GM18526 (cell line): ENCODE data around the gene TEX22.

ENCODE experiments used
- POLR2A ChIP-seq: IDR thresholded peaks from 3 replicates; pipeline ENCODE4 v1.6.1; 2011; ENCODE audit not compliant: insufficient read length; ENCODE audit errors: extremely low read depth

TEX22 gene

GRCh38 chr14:105377555-105378182 lies 20.7 kb upstream of the TEX22 start:
- no peak for TF ChIP-seq POLR2A

DNA sequence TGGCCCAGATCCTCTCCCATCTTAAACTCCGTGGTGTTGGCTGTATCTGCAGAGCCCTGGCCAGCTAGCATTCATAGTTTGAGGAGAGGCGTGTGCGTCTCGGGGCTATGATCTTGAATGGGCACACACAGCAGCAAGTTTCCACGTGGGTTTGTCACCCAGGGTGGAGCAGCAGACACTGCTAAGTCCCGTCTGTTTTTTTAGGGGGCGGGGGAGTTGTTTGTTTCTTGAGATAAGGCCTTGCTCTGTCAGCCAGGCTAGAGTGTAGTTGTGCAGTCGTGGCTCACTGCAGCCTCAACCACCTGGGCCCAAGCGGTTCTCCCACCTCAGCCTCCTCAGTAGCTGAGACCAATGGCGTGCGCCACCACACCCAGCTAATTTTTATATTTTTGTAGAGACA lies 20.1 kb upstream of the TEX22 start:
- TF ChIP-seq POLR2A, result no peak

- TF ChIP-seq POLR2A, result no peak
These were observed 19.3 kb upstream of the TEX22 start for GRCh38 chr14:105378873-105379685.

GRCh38 chr14:105379946-105380345 lies 18.4 kb upstream of the TEX22 start:
- no peak for TF ChIP-seq POLR2A

DNA sequence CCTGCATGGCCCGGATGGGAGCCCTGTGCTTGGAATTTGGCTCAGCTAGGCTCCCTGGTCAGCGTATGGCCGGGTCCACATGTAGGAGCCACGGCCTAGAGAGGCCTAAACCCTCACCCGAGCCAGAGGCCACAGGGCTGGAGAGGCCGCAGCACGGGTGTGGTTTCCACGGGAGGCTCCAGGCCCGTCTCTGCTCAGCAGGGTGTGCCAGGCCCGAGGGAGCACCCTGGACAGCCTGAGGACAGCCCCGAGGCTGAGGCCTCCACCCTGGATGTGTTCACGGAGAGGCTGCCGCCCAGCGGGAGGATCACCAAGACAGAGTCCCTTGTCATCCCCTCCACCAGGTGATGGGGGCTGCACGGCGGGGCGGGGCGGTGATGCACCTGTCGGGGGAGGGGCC lies 17.6 kb upstream of the TEX22 start:
- TF ChIP-seq POLR2A, result no peak

- TF ChIP-seq POLR2A, result no peak
These were observed 16.6 kb upstream of the TEX22 start for GRCh38 chr14:105381446-105382342.

DNA sequence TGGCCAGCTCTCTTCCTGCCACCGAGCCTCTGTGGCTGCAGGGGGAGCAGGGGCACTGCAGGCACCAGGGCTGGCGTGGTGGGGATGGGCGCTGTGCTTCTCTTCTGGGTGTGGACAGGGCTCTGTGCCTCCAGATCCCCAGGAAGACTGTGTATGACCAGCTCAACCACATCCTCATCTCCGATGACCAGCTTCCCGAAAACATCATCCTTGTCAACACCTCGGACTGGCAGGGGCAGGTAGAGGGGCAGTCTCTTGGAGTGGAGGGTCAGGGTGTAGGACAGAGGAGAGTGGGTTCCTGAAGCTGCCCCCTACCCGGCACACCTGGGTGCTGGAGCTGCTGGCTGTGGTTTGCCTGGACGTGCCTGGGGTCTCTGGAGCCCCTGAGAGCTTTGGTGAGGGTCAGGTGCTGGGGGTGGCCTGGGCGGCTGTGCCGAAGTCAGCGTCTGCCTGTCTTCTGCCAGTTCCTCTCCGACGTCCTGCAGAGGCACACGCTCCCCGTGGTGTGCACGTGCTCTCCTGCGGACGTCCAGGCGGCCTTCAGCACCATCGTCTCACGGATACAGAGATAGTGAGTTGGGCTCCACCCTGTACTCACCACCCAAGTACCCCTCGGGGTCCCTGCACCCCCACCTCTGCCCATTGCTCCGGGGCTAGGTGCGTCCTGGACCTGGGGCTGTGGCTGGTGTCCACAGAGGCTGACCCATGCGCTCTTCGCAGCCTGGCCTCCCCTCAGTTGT lies 15.8 kb upstream of the TEX22 start:
- TF ChIP-seq POLR2A, result no peak

DNA sequence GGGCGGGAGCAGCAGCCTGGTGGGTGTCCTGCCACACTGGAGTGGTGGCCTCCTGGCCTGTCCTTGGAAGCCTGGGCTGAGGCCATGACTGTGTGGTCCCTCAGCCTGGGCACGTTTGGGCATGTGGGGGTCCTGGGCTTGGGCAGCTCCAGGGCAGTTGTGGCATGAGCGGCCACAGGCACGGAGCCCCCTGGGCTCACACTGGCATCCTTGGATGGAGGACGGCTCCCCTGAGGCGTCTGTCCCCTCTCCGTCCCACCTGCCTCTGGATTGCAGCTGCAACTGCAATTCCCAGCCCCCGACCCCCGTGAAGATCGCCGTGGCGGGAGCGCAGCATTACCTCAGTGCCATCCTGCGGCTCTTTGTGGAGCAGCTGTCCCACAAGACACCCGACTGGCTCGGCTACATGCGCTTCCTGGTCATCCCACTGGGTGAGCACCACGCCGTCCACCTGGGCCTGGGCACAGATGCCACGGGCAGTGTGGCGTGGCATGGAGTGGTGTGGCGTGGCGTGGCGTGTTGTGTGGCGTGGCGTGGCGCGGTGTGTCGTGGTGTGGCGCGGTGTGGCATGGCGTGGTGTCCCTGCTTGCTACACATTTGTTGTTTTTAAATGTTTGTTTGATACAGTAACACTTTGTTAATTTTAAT lies 15.1 kb upstream of the TEX22 start:
- no peak for TF ChIP-seq POLR2A

- no peak for TF ChIP-seq POLR2A
These were observed 14.2 kb upstream of the TEX22 start for GRCh38 chr14:105384041-105384557.

- no peak for TF ChIP-seq POLR2A
These were observed 13.6 kb upstream of the TEX22 start for GRCh38 chr14:105384605-105385321.

DNA sequence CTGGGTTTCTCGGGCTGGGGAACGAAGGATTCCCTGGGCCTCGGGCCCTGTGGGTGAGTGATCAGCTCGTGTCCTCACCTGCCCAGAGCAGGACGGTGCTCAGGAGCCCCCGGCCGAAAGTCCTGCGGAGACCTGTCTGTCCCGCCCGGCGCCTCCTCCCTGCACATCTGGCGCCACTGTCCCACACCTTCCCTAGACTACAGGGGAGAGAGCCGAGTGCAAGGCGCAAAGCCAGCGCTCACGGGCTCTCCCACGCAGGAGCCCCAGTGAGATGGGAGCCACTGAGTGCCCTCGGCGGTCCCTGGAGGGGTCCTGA lies 13.1 kb upstream of the TEX22 start:
- no peak for TF ChIP-seq POLR2A

DNA sequence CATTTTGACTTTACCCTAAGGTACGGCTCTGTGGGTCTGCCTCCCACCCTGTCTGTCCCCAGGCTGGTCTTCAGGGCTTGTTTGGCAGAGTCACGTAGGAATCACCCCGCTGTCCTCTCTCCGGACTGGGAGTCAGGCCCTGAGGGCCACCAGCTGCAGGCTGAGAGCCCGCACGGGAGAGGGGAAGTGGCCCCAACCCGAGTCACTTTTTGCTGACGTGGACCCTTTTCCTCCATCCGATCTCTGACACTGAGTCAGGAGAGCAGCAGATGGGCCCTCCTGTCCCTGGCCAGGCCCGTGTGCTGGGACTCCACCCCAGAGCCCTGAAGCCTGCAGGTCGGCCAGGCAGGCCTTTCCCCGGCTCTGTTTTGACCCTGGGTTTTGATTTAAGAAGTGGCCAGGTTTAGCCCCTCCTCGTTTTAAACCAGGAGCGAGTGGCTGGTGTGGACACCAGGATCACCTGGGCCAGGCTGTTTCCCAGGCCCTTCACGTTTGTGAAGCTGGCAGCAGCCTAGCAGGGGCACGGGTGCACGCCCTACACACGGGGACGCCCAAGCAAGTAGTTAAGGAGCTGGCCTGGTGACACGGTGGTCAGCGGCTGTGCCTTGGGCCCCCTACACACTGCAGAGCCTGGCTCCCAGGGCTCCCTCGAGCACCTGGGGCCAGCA lies 12.5 kb upstream of the TEX22 start:
- TF ChIP-seq POLR2A, result no peak
